Spinal cord (tissue), 10 donors: Measurements from ENCODE around the gene PLEKHG2. TPM values are rescaled to one million over a fixed set of nuclear protein-coding genes. Genes with fewer than 3 reads are reported as not detected.

Experiments
- DNase-seq, 6 donors: peaks; one replicate each; pipeline versions ENCODE4 v3.0.0 to v3.0.0-alpha.2; 2013 to 2015; ENCODE audit warnings: low spot score in 6 of 6, low read depth in 4 of 6
- H3K27ac ChIP-seq: one replicate; pipeline ENCODE4 v1.5.1; 2013; ENCODE audit warnings: low read depth, low read length, control low read depth
- H3K27me3 ChIP-seq: one replicate; pipeline ENCODE4 v1.6.1; 2013; ENCODE audit warnings: low read length; ENCODE audit not compliant: control insufficient read depth, insufficient read depth
- H3K36me3 ChIP-seq: one replicate; pipeline ENCODE4 v1.6.1; 2013; ENCODE audit warnings: low read length; ENCODE audit not compliant: control insufficient read depth, insufficient read depth
- H3K4me1 ChIP-seq: one replicate; pipeline ENCODE4 v1.6.1; 2013; ENCODE audit warnings: low read length; ENCODE audit not compliant: control insufficient read depth, insufficient read depth
- H3K4me3 ChIP-seq: one replicate; pipeline ENCODE4 v1.5.1; 2013; ENCODE audit warnings: low read depth, low read length, control low read depth
- H3K9me3 ChIP-seq: one replicate; pipeline ENCODE4 v1.6.1; 2013; ENCODE audit warnings: low read length; ENCODE audit not compliant: control insufficient read depth, insufficient read depth
- WGBS: methylation state at CpG from one replicate; pipeline ENCODE4 v1.1.5; 2013; ENCODE audit warnings: missing lambda C conversion rate; ENCODE audit not compliant: insufficient coverage; 5-methylcytosine and 5-hydroxymethylcytosine counted together
- polyA plus RNA-seq, 2 donors: library from polyadenylated mRNA; unstranded; fragments of 120-200 nt; gene quantifications; one replicate each; pipeline ENCODE4 v1.2.1, GENCODE V29; 2013; ENCODE audit not compliant: insufficient read length in 2 of 2
- small RNA-seq: library from RNA; depleted of rRNA; stranded (forward); fragments of <200 nt; gene quantifications from one replicate; pipeline ENCODE3, GENCODE V24; 2014; ENCODE audit warnings: low replicate concordance
- total RNA-seq, 2 donors: library from RNA; depleted of rRNA in 1 of 2; stranded (reverse); fragments of 120-200 nt in 1 of 2; fragments of >200 nt in 1 of 2; gene quantifications; one replicate each; pipeline versions ENCODE4 v1.2.3 to v1.2.4, GENCODE V29; 2013 to 2014
- donor health status: healthy.

PLEKHG2 gene
- total and polyA plus RNA-seq, 4 donors, result 14.2 to 58.2 (median 37.2) TPM

DNA sequence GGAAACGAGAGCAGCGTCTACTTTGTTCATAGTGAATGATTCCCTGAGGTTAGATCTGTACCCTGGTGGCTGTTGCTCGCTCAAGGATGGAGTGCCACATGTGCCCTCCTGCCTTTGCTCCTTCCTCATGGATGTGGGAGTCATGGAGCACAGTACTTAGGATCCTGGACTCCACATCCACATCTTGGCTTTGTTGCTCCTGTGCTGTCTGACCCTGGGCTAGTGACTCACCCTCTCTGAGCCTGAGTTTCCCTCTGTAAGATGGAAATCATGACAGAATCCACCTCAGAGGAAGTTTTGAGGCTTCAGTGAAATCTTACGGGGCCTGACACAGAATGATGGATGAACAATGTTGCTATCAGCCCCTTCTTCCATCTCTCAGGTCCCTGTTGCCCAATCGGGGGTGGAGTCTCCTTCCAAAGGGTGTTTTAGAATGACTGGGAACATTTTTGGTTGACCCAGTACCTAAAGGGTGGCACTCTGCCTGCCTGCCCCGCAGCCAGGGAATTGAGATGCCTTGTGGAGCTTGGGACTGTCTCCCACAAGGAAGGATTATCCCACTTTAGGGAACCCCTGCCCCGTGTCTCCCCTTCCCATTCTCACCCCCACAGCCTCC, 58.4 kb downstream of the PLEKHG2 start:
- no peak for DNase-seq
- Histone ChIP-seq H3K36me3 (peaks cover 99% of the 10 kb centered on the region), H3K4me1 (no peaks in the 10 kb centered on the region), H3K27me3 (no peaks in the 10 kb centered on the region), H3K9me3 (no peaks in the 10 kb centered on the region), H3K4me3 (no peak overlapping the region), H3K27ac (no peak overlapping the region)
- 81% methylated on average over 7 of the region's 7 CpGs for WGBS

DNA sequence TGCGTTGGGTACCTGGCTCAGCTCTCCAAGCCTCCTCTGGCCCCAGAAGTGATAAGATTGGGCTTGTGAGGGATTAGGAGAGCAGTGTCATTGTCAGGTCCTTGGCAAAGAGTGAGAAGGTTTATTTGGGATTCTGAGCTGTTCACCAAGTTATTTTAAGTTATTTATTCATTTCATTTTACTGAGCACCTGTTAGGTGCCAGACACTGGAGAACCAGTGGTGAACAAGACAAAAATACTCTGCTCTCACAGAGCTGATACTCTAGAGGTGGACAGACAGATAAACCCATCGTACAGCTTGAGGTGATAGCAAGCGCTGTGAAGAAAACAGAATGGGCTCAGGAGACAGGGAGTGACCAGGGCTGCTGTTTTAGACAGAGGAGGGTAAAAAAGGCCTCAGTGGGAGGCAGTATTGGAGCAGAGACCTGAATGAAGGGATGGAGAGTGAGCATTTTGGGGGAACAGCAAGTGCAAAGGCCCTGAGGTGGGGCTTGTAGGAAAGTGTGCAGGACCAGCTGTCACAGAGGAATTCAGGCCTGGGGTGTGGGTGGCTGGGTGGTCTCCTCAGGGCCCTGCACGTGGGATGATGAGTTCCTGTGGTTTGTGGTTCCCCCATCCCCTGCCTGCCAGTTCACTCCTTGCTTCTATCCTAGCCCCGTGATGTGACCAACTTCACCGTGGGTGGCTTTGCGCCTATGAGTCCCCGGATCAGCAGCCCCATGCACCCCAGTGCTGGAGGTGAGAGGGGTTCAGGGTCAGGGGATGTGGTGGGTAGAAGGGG, 59.5 kb downstream of the PLEKHG2 start:
- WGBS, result 100% methylated on average over 6 of the region's 8 CpGs
- Histone ChIP-seq H3K4me1 (no peaks in the 10 kb centered on the region), H3K27me3 (no peaks in the 10 kb centered on the region), H3K36me3 (peaks cover 96% of the 10 kb centered on the region), H3K9me3 (no peaks in the 10 kb centered on the region), H3K4me3 (no peak overlapping the region), H3K27ac (no peak overlapping the region)
- no peak for DNase-seq

DNA sequence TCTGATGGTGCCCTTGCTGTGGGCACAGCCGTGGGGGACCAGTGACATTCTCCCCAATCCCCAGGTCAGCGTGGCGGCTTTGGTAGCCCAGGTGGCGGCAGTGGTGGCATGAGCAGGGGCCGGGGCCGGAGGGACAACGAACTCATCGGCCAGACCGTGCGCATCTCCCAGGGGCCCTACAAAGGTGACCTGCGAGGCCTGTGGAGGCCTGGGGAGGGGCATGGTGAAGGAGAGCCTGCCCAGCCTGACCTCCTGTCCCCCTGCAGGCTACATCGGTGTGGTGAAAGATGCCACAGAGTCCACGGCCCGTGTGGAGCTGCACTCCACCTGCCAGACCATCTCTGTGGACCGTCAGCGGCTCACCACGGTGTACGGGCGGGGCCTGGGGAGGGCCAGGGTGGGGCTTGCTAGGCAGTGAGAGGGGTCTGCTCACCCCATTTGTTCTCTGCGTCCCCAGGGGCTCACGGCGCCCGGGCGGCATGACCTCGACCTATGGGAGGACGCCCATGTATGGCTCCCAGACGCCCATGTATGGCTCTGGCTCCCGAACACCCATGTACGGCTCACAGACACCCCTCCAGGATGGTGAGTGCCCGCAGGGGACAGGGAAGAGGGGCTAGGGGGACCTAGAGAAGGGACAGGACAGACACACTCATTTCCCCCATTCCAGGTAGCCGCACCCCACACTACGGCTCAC, 60.4 kb downstream of the PLEKHG2 start:
- 95% methylated on average over 24 of the region's 32 CpGs for WGBS
- no peaks in the 10 kb centered on the region for H3K27me3 ChIP-seq
- peaks cover 91% of the 10 kb centered on the region for H3K36me3 ChIP-seq
- H3K4me1 ChIP-seq, result no peaks in the 10 kb centered on the region
- no peak for DNase-seq
- H3K9me3 ChIP-seq, result no peaks in the 10 kb centered on the region
- H3K4me3 ChIP-seq, result no peak overlapping the region
- H3K27ac ChIP-seq, result no peak overlapping the region

DNA sequence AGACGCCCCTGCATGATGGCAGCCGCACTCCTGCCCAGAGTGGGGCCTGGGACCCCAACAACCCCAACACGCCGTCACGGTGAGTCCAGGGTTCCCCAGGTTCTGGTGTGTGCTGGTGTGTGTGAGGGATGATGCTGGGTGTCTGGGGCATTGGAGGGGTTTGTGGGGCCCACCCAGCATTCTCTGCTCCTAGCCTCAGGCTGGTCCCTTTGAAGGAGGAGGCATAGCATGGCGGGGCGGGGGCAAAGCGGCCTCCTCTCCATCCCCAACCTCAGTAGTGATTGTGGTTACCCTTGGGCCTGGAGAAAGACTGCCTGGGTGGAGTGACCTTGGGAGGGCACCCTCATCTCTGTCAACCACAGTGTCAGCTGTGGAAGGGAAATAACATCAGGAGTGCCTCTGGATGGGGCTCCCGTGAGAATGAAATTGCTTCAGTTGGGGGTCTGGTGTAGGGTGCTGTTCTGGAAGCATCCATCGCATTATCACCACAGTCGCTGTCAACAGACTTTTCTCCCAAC, 61.0 kb downstream of the PLEKHG2 start:
- no peaks in the 10 kb centered on the region for H3K27me3 ChIP-seq
- DNase-seq, result no peak
- H3K4me1 ChIP-seq, result no peaks in the 10 kb centered on the region
- WGBS, result no CpG with 5 or more reads among the region's 11 CpGs
- no peak overlapping the region for H3K4me3 ChIP-seq
- H3K36me3 ChIP-seq, result peaks cover 85% of the 10 kb centered on the region
- no peak overlapping the region for H3K27ac ChIP-seq
- no peaks in the 10 kb centered on the region for H3K9me3 ChIP-seq

DNA sequence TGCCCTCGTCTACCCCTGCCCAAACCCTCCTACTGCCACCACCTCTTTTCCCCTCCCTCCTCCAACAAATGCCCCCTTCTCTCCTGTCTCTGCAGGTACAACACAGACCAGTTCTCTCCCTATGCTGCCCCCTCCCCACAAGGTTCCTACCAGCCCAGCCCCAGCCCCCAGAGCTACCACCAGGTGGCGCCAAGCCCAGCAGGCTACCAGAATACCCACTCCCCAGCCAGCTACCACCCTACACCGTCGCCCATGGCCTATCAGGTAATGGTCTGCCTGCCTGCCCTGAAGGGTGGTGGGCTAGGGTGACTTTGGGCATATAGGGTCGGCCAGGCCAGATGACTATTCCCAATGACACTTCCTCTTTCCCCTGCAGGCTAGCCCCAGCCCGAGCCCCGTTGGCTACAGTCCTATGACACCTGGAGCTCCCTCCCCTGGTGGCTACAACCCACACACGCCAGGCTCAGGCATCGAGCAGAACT, 61.7 kb downstream of the PLEKHG2 start:
- H3K27me3 ChIP-seq, result no peaks in the 10 kb centered on the region
- H3K9me3 ChIP-seq, result no peaks in the 10 kb centered on the region
- H3K4me3 ChIP-seq, result no peak overlapping the region
- WGBS, result 66% methylated on average over 6 of the region's 9 CpGs
- H3K4me1 ChIP-seq, result no peaks in the 10 kb centered on the region
- peaks cover 78% of the 10 kb centered on the region for H3K36me3 ChIP-seq
- H3K27ac ChIP-seq, result no peak overlapping the region
- DNase-seq, result peak in 2 of 6 donors; percentile 75 to 76

DNA sequence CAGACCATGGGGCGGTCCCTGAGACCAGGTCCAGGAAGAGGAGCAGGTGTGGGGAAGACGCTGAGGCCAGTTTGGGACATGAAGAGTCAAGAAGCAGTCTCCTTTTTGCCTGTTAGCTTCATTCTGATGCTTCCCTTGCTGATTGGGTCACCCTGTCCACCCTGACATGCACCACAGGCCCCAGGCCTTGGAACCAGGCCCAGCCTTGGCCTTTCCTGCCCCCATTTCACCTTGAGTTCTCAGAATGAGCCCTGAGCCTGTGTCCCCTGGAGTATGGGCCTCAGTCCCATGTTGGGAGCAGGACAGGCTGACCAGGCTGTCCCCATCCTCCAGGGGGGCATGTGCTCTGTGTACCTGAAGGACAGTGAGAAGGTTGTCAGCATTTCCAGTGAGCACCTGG, 63.3 kb downstream of the PLEKHG2 start:
- peaks cover 6% of the 10 kb centered on the region for H3K4me1 ChIP-seq
- 91% methylated on average over 2 of the region's 2 CpGs for WGBS
- no peak overlapping the region for H3K4me3 ChIP-seq
- no peaks in the 10 kb centered on the region for H3K9me3 ChIP-seq
- H3K27ac ChIP-seq, result no peak overlapping the region
- DNase-seq, result no peak
- peaks cover 63% of the 10 kb centered on the region for H3K36me3 ChIP-seq
- H3K27me3 ChIP-seq, result no peaks in the 10 kb centered on the region

Small RNAs within 50 kb of the gene (small RNA-seq; reads per million reads assigned to genes)
- gene MIR4530 (not detected), gene RN7SL566P (not detected)

Other genes with a start within 250 kb of the PLEKHG2 start
- gene NCCRP1, start 215.7 kb upstream of the PLEKHG2 start, total RNA-seq, result under 1 TPM; 0.10 to 0.11 TPM
- gene NCCRP1, start 215.7 kb upstream of the PLEKHG2 start, polyA plus RNA-seq, result under 1 TPM; 0.21 to 0.29 TPM
- gene SYCN, start 208.4 kb upstream of the PLEKHG2 start, total RNA-seq, result not detected
- gene SYCN, start 208.4 kb upstream of the PLEKHG2 start, polyA plus RNA-seq, result not detected
- not detected for gene IFNL3, start 167.7 kb upstream of the PLEKHG2 start, total RNA-seq
- gene IFNL3, start 167.7 kb upstream of the PLEKHG2 start, polyA plus RNA-seq, result not detected
- gene IFNL4, start 163.8 kb upstream of the PLEKHG2 start, total RNA-seq, result not detected
- gene IFNL4, start 163.8 kb upstream of the PLEKHG2 start, polyA plus RNA-seq, result under 1 TPM; 0.71 to 0.80 TPM
- gene IFNL2, start 144.3 kb upstream of the PLEKHG2 start, total RNA-seq, result not detected
- gene IFNL2, start 144.3 kb upstream of the PLEKHG2 start, polyA plus RNA-seq, result not detected
- gene IFNL1, start 116.3 kb upstream of the PLEKHG2 start, total RNA-seq, result not detected
- not detected for gene IFNL1, start 116.3 kb upstream of the PLEKHG2 start, polyA plus RNA-seq
- gene LRFN1, start 91.8 kb upstream of the PLEKHG2 start, total RNA-seq, result 1 to 10 TPM; 2.2 to 5.3 TPM
- 10 to 100 TPM; 26.0 to 26.5 TPM for gene LRFN1, start 91.8 kb upstream of the PLEKHG2 start, polyA plus RNA-seq
- 10 to 100 TPM; 16.8 to 21.0 TPM for gene GMFG, start 76.6 kb upstream of the PLEKHG2 start, total RNA-seq
- gene GMFG, start 76.6 kb upstream of the PLEKHG2 start, polyA plus RNA-seq, result 10 to 100 TPM; 12.5 to 13.2 TPM
- 10 to 100 TPM; 25.8 to 66.2 TPM for gene SAMD4B, start 70.2 kb upstream of the PLEKHG2 start, total RNA-seq
- gene SAMD4B, start 70.2 kb upstream of the PLEKHG2 start, polyA plus RNA-seq, result 100 to 1,000 TPM; 129 to 145 TPM
- 10 to 100 TPM; 21.2 to 47.9 TPM for gene PAF1, start 21.6 kb upstream of the PLEKHG2 start, total RNA-seq
- gene PAF1, start 21.6 kb upstream of the PLEKHG2 start, polyA plus RNA-seq, result 10 to 100 TPM; 76.2 to 76.8 TPM
- 10 to 100 TPM; 17.8 to 40.3 TPM for gene MED29, start 21.3 kb upstream of the PLEKHG2 start, total RNA-seq
- 10 to 100 TPM; 74.1 to 77.7 TPM for gene MED29, start 21.3 kb upstream of the PLEKHG2 start, polyA plus RNA-seq
- gene ZFP36, start 5.8 kb upstream of the PLEKHG2 start, total RNA-seq, result 10 to 100 TPM in 1 of 2 donors, 1 to 10 TPM in 1; 9.8 to 23.7 TPM
- 10 to 100 TPM; 20.7 to 52.8 TPM for gene ZFP36, start 5.8 kb upstream of the PLEKHG2 start, polyA plus RNA-seq
- 100 to 1,000 TPM in 1 of 2 donors, 10 to 100 TPM in 1; 32.0 to 159 TPM for gene RPS16, start 23.3 kb downstream of the PLEKHG2 start, total RNA-seq
- gene RPS16, start 23.3 kb downstream of the PLEKHG2 start, polyA plus RNA-seq, result 100 to 1,000 TPM; 826 to 921 TPM
- 10 to 100 TPM; 35.9 to 80.9 TPM for gene SUPT5H, start 32.9 kb downstream of the PLEKHG2 start, total RNA-seq
- 100 to 1,000 TPM; 143 to 158 TPM for gene SUPT5H, start 32.9 kb downstream of the PLEKHG2 start, polyA plus RNA-seq
- gene TIMM50, start 68.2 kb downstream of the PLEKHG2 start, total RNA-seq, result 10 to 100 TPM; 48.4 to 59.5 TPM
- 100 to 1,000 TPM in 1 of 2 donors, 10 to 100 TPM in 1; 95.5 to 118 TPM for gene TIMM50, start 68.2 kb downstream of the PLEKHG2 start, polyA plus RNA-seq
- 10 to 100 TPM in 1 of 2 donors, 1 to 10 TPM in 1; 8.3 to 16.8 TPM for gene DLL3, start 86.3 kb downstream of the PLEKHG2 start, total RNA-seq
- 10 to 100 TPM; 46.3 to 56.0 TPM for gene DLL3, start 86.3 kb downstream of the PLEKHG2 start, polyA plus RNA-seq
- 1 to 10 TPM in 1 of 2 donors, not detected in 1; 1.7 TPM for gene SELENOV, start 102.5 kb downstream of the PLEKHG2 start, total RNA-seq
- gene SELENOV, start 102.5 kb downstream of the PLEKHG2 start, polyA plus RNA-seq, result under 1 TPM; 0.54 to 0.77 TPM
- 10 to 100 TPM; 10.5 to 15.6 TPM for gene EID2B, start 120.2 kb downstream of the PLEKHG2 start, total RNA-seq
- gene EID2B, start 120.2 kb downstream of the PLEKHG2 start, polyA plus RNA-seq, result 10 to 100 TPM; 17.6 to 20.2 TPM
- gene EID2, start 127.5 kb downstream of the PLEKHG2 start, total RNA-seq, result 10 to 100 TPM; 15.8 to 17.1 TPM
- 10 to 100 TPM; 38.8 to 42.0 TPM for gene EID2, start 127.5 kb downstream of the PLEKHG2 start, polyA plus RNA-seq
- gene LGALS13, start 189.9 kb downstream of the PLEKHG2 start, total RNA-seq, result under 1 TPM in 1 of 2 donors, not detected in 1; 0.28 TPM
- under 1 TPM in 1 of 2 donors, not detected in 1; 0.65 TPM for gene LGALS13, start 189.9 kb downstream of the PLEKHG2 start, polyA plus RNA-seq
- gene LGALS16, start 243.2 kb downstream of the PLEKHG2 start, total RNA-seq, result not detected
- under 1 TPM; 0.69 to 0.70 TPM for gene LGALS16, start 243.2 kb downstream of the PLEKHG2 start, polyA plus RNA-seq